GM18907 (cell line): ENCODE data around the gene TERB2.
A peak's percentile ranks its signal among the peaks of the same experiment; 100 is the strongest.
"Not testable (repeated sequence)": the region's sequence is repeated elsewhere in the genome, so short reads cannot be mapped to it uniquely, and the experiment has no call there.

Source experiments
- ATAC-seq: cut with Tn5 transposase; IDR thresholded peaks from one replicate; pipeline ENCODE4 v1.9.1; 2021; ENCODE audit warnings: mild to moderate bottlenecking, moderate library complexity; ENCODE audit not compliant: unreplicated experiment

Gene TERB2

DNA sequence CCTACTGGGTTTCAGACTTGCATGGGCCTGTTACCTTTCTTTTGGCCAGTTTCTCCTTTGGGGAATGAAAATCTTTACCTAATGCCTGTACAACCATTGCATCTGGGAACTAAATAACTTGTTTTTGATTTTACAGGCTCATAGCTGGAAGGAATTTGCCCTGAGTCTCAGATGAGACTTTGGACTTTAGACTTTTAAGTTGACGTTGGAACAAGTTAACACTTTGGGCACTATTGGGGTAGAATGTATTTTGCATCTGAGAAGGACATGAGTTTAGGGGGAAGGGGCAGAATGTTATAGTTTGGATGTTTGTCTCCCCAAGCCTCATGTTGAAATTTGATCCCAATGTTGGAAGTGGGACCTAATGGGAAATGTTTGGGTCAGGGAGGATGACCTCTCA is 44.7 kb downstream of the TERB2 start:
- not testable (repeated sequence) for ATAC-seq

DNA sequence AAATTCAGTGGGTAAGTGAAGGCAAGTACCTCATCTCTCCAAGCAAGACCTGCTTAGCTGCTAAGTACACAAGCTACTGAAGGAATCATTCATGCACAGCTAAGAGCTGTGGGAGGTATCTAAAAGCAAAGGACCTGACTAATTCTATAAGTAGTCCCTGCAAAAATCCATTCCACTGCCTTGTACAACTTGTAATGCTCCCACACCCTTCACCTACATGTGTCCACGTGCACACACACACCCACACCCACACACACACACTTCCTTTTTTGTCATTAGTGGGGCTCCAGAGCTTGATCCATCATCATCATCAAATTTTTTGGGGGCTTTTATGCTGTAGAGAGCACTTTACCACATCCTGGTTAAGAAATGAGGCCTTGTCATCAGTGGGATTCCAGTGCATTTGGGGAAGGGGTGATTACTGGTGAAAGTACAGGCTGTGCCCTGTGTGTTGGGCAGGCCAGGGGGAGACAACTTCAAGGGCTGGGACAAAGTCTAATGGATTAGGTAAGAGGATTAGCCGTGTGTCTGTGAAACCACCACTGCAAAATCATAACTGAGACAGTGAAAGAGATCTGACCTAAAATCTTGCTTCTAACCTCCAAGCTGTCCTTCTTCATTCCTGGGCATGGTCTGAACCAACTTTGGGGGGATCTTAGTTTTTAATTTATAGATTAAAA is 47.4 kb downstream of the TERB2 start:
- not testable (repeated sequence) for ATAC-seq

DNA sequence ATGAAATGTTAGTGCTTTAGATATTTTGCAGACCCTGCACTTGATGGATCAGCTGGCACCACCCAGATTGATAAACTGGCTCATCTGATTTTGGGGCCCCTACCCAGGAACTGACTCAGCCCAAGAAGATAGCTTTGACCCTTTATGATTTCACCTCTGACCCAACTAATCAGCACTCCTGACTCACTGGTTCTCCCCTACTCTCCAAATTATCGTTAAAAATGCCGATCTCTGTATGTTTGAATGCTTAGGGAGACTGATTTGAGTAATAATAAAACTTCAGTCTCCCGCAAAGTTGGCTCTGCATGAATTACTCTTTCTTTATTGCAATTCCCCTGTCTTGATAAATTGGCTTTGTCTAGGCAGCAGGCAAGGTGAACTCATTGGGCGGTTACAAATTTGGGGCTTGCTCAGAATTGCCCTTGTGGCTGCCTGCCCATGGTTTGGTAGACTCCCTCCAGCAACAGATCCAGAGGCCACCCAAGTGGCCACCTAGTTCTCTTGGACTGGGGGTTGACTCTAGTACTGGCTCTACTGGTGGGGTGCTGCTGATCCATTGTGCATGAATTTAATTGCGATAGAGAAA is 48.2 kb downstream of the TERB2 start:
- not testable (repeated sequence) for ATAC-seq

DNA sequence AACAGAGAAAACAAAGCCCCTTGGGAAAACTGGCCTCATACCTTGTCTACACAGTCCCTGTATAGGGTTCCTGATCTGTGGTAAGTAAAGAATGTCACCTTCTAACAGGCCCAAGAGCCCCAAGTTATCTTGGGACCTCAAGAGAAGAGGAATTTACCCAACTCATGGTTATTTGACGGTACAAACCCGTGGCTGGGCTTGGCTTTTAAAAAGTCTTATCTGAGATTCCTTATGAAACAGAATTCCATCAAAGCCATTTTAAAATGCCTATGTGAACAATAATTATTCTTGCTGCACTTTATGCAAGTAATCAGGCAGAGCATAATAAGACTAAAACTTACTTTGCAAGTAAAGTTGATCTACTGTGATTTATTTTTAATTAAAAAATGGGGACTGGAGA is 52.6 kb downstream of the TERB2 start:
- ATAC-seq = no peak

GRCh38 chr15:45015114-45015513 is 58.6 kb downstream of the TERB2 start:
- ATAC-seq = not testable (repeated sequence)

- not testable (repeated sequence) for ATAC-seq
Observed at GRCh38 chr15:45020222-45020900, 63.9 kb downstream of the TERB2 start.

DNA sequence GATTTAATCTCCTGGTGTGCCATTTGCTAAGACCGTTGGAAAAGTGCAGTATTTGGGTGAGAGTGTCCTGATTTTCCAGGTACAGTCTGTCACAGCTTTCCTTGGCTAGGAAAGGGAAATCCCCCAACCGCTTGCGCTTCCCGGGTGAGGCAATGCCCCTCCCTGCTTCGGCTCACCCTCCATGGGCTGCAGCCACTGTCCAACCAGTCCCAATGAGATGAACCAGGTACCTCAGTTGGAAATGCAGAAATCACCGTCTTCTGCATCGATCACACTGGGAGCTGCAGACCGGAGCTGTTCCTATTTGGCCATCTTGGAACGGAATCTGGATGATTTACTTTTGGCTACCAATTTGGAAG is 64.4 kb downstream of the TERB2 start:
- not testable (repeated sequence) for ATAC-seq

DNA sequence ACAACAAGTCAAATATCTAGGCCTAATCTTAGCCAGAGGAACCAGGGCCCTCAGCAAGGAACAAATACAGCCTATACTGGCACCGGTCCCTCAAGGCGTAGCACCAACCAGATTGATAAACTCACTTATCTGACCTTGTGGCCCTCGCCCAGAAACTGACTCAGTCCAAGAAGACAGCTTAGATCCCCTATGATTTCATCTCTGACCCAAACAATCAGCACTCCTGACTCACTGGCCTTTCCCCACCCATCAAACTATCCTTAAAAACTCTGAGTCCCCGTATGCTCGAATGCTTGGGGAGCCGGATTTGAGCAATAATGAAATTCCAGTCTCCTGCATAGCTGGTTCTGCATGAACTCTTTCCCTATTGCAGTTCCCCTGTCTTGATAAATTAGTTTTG is 64.9 kb downstream of the TERB2 start:
- ATAC-seq = no peak

- peak; percentile 94 for ATAC-seq
Observed at GRCh38 chr15:45022871-45023658, 66.6 kb downstream of the TERB2 start, which contains the start of gene SORD. TSS of gene SORD (plus strand) at chr15:45023195. CDS start at chr15:45023284, 89 bp downstream.

DNA sequence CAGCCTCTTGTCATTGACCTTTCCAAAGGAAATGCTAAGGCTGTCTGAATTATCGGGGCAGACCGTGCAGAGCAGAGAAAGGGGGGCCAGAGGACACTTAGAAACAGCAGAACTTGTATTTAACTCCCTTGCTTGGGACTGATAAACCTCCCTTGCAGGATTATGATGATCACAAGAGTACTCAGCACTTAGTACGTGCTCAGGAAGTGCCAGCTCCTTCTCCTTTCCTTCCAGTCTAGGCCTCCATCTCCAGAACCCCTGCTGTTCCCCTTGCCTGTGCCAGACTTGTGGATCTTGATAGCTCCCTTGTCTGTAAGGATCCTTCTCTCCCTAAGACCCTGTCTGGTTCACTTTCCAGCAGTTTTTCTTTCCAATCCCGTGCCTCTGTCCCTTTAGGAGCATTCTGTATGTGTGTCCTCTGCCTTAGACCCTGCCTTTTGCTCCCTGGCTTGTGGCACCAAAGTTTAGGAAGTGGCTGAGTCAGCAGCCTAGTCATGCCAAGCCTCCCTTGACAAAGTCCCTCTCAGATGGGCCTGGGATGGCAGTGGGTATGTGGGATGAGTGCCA is 67.3 kb downstream of the TERB2 start:
- ATAC-seq = no peak

DNA sequence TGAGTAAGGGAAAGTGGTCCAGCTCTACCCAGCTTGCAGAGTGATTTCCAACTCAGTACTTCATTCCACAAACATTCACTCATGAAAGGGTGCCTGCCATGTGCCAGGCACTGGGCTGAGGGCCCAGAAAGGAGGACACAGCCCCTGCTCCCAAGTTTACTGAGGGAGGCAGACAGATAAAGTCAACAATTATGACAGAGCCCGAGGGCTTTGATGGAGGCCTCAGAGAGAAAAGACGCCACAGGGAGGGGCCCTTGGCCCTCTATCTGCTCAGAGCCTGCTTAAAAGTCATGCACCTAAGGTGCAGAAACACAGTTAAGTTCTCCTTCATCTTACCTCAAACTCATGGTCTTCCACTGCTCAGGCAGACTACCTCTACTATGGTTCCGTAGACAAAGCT is 68.2 kb downstream of the TERB2 start:
- not testable (repeated sequence) for ATAC-seq

DNA sequence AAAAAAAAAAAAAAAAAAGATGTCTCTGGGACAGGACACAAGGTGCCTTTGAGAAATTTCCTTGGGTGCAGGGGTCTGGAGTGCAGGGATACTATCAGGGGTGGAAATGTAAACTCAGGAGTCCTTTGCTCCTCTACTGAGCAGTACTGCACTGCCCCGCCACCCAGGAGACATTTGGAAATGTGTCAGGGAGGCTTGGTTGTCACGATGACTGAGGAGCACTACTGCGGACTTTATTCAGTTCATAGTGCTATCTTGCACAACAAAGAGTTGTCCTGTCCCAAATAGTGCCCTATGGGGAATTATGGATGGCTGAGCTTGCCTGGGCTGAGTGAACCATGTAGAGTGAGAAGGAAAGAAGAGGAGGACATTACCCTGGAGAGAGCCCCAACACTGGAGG is 69.1 kb downstream of the TERB2 start:
- ATAC-seq = not testable (repeated sequence)

GRCh38 chr15:45026651-45027190 is 70.2 kb downstream of the TERB2 start:
- no peak for ATAC-seq

GRCh38 chr15:45027220-45027619 is 70.7 kb downstream of the TERB2 start:
- no peak for ATAC-seq
